ENCODE data around the gene P2RY6. TPM values are rescaled to one million over a fixed set of nuclear protein-coding genes. Genes with fewer than 3 reads are reported as not detected.

The P2RY6 gene
- total RNA-seq, 1 experiment from 2014 or later: 0.15 TPM

- intact Hi-C loops (cut with micrococcal nuclease): loop anchor here (5.0 kb wide), 1 partner anchor 96 kb away; no protein-coding TSS in a partner anchor
- Histone ChIP-seq H3K9me3 (ENCODE audit: control insufficient read depth in 1 of 2, insufficient read depth in 1 of 2, low read depth in 1 of 2, low read length in 2 of 2) (no peaks in the 10 kb centered on the region), H3K9ac (ENCODE audit: low read length) (no peak overlapping the region), H3K27me3 (ENCODE audit: insufficient read depth, low read length) (no peaks in the 10 kb centered on the region), H2AFZ (ENCODE audit: low read depth, low read length, poor library complexity, severe bottlenecking) (no peak overlapping the region), H4K20me1 (ENCODE audit: insufficient read depth) (no peaks in the 10 kb centered on the region), H3K9me2 (ENCODE audit: insufficient read depth) (no peaks in the 10 kb centered on the region), H3K4me3 (replicated peaks in 1 of 2; ENCODE audit: low read depth in 1 of 2, low read length in 2 of 2) (no peak overlapping the region), H3K4me1 (ENCODE audit: control insufficient read depth in 1 of 2, insufficient read depth in 2 of 2, low read length in 2 of 2) (peaks cover 19 to 24% of the 10 kb centered on the region in 2 experiments), H3K36me3 (ENCODE audit: control insufficient read depth in 1 of 2, insufficient read depth in 2 of 2, low read length in 2 of 2) (no peaks in the 10 kb centered on the region), H3K79me2 (ENCODE audit: insufficient read depth, low read length) (0 out of 2 replicates have a peak, but pooled peaks cover 3% of the 10 kb centered on the region), H3K4me2 (ENCODE audit: low read length) (no peak overlapping the region), H3K27ac (ENCODE audit: low read depth, low read length) (no peak overlapping the region)
- ATAC-seq: no peak
- TF ChIP-seq CEBPB (IDR thresholded peaks at IDR 0.05; ENCODE audit: low read depth) (no peak), POLR2AphosphoS5 (IDR thresholded peaks at IDR 0.05; ENCODE audit: low read depth, low read length) (no peak), ELF1 (IDR thresholded peaks at IDR 0.05; ENCODE audit: borderline replicate concordance, low read depth) (no peak), EGR1 (IDR thresholded peaks at IDR 0.05; ENCODE audit: low read depth) (no peak), ATF3 (IDR thresholded peaks at IDR 0.05) (no peak), JUND (IDR thresholded peaks at IDR 0.05) (no peak), RAD21 (IDR thresholded peaks at IDR 0.05; ENCODE audit: low read depth) (no peak), CBX3 (IDR thresholded peaks at IDR 0.05; ENCODE audit: low read depth) (no peak), FOSL1 (IDR thresholded peaks at IDR 0.05; ENCODE audit: low read depth) (no peak), EZH2 (IDR thresholded peaks at IDR 0.05) (no peak), REST (IDR thresholded peaks at IDR 0.05; ENCODE audit: low read depth) (no peak), ZNF274 (IDR thresholded peaks at IDR 0.05; ENCODE audit: low read depth, low read length) (no peak), SRF (IDR thresholded peaks at IDR 0.05; ENCODE audit: low read depth) (no peak), YY1 (IDR thresholded peaks at IDR 0.05; ENCODE audit: extremely low read depth, insufficient replicate concordance, low read depth, low read length) (no peak), POLR2A (IDR thresholded peaks at IDR 0.05; ENCODE audit: borderline replicate concordance, extremely low read depth, insufficient read depth, insufficient read length) (no peak), ZFX (IDR thresholded peaks at IDR 0.05) (no peak), SP1 (IDR thresholded peaks at IDR 0.05; ENCODE audit: low read depth) (no peak), ZBTB33 (IDR thresholded peaks at IDR 0.05; ENCODE audit: extremely low read depth, insufficient replicate concordance, low read length) (no peak), EZH2phosphoT487 (IDR thresholded peaks at IDR 0.05; ENCODE audit: borderline replicate concordance) (no peak)
- POLR2A ChIA-PET: no interaction called here
- CTCF ChIA-PET: interaction anchor here (2.3 to 4.6 kb wide), 2 partner anchors 12 to 31 kb away, joined by 8 to 48 read pairs; no protein-coding TSS in a partner anchor
- RAD21 ChIA-PET (ENCODE audit: low non-redundant PET in 1 of 2, low total read pairs in 2 of 2, uncharacterized antibody in 2 of 2, unreplicated experiment in 2 of 2): no interaction called here
- BruUV-seq (replicated peaks): no TSS peak
- DNase-seq (ENCODE audit: low read depth, low spot score): no peak
Observed at GRCh38 chr11:73338279-73338678, 66.1 kb downstream of the P2RY6 start.

Measured in HCT116 (cell line).